Osteocyte (in vitro differentiated cells): ENCODE data around the gene MPHOSPH10. TPM values are rescaled to one million over a fixed set of nuclear protein-coding genes. Genes with fewer than 3 reads are reported as not detected.

Experiments used
- DNase-seq: peaks from one replicate; pipeline ENCODE4 v3.0.0; 2021; ENCODE audit warnings: mixed read lengths; ENCODE audit not compliant: unreplicated experiment; ENCODE audit errors: extremely low spot score
- H3K27ac Mint-ChIP-seq: one replicate; pipeline ENCODE4 v1.8.0; 2021; ENCODE audit warnings: mild to moderate bottlenecking, mixed read lengths; ENCODE audit not compliant: unreplicated experiment
- H3K27me3 Mint-ChIP-seq: one replicate; pipeline ENCODE4 v1.8.0; 2021; ENCODE audit warnings: mixed read lengths; ENCODE audit not compliant: unreplicated experiment
- H3K36me3 Mint-ChIP-seq: one replicate; pipeline ENCODE4 v1.8.0; 2021; ENCODE audit warnings: mixed read lengths; ENCODE audit not compliant: unreplicated experiment
- H3K4me1 Mint-ChIP-seq: one replicate; pipeline ENCODE4 v1.8.0; 2021; ENCODE audit warnings: mixed read lengths; ENCODE audit not compliant: unreplicated experiment
- H3K4me3 Mint-ChIP-seq: one replicate; pipeline ENCODE4 v1.8.0; 2021; ENCODE audit warnings: mild to moderate bottlenecking, moderate library complexity, mixed read lengths; ENCODE audit not compliant: unreplicated experiment
- H3K9me3 Mint-ChIP-seq: one replicate; pipeline ENCODE4 v1.8.0; 2021; ENCODE audit warnings: mixed read lengths; ENCODE audit not compliant: unreplicated experiment
- CTCF ChIP-seq: fragments of 200-600 bp; sonication (generic); IDR thresholded peaks from 2 replicates; pipeline ENCODE4 v1.5.0; 2021; ENCODE audit warnings: antibody characterized with exemption, mild to moderate bottlenecking, moderate library complexity
- total RNA-seq: library from RNA; stranded (reverse); gene quantifications from 2 replicates; pipeline ENCODE4 v1.2.1, GENCODE V29; 2021

MPHOSPH10 gene
- total RNA-seq, 1 donor from 2014 or later, result 38.6 TPM

DNA sequence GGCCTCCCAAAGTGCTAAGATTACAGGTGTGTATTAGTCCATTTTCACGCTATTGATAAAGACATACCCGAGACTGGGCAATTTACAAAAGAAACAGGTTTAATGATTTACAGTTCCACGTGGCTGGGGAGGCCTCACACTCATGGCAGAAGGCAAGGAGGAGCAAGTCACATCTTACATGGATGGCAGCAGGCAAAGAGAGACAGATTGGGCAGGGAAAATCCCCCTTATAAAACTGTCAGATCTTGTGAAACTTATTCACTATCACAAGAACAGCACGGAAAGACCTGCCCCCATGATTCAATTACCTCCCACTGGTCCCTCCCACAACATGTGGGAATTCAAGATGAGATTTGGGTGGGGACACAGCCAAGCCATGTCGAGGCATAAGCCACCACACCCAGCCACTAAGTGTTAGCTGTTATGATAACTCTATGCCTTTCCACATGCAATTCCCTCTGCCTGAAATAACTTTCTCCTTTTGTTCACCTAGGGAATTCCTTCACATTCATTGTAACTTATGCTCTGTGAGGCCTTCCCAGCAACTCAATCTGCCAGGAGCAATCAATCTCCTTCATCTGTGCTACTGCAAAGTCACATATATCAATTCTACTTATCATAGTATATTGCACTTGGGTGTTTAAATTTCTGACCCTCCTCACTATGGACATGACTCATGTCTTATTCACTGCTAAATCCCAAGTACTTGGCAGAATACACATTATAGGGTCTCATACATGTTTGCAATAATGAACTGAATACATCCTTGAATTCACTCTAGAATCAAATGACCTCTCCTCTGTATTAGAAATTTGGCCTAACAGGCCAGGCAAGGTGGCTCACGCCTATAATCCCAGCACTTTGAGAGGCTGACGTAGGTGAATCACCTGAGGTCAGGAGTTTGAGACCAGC, 7.8 kb upstream of the MPHOSPH10 start:
- Mint-ChIP-seq H3K27me3 (no peaks in the 10 kb centered on the region), H3K4me3 (no peak overlapping the region), H3K4me1 (peaks cover 9% of the 10 kb centered on the region), H3K27ac (no peak overlapping the region), H3K9me3 (no peaks in the 10 kb centered on the region), H3K36me3 (peaks cover 18% of the 10 kb centered on the region)
- TF ChIP-seq CTCF, result no peak
- DNase-seq, result no peak

- no peak for TF ChIP-seq CTCF
- peaks cover 20% of the 10 kb centered on the region for H3K4me1 Mint-ChIP-seq
- no peak overlapping the region for H3K4me3 Mint-ChIP-seq
- peaks cover 5% of the 10 kb centered on the region for H3K36me3 Mint-ChIP-seq
- H3K27ac Mint-ChIP-seq, result no peak overlapping the region
- no peak for DNase-seq
- H3K27me3 Mint-ChIP-seq, result no peaks in the 10 kb centered on the region
- H3K9me3 Mint-ChIP-seq, result no peaks in the 10 kb centered on the region
Measured at GRCh38 chr2:71125506-71126294, 4.7 kb upstream of the MPHOSPH10 start.

GRCh38 chr2:71126957-71127356, 3.5 kb upstream of the MPHOSPH10 start:
- H3K4me1 Mint-ChIP-seq, result peaks cover 20% of the 10 kb centered on the region
- no peaks in the 10 kb centered on the region for H3K27me3 Mint-ChIP-seq
- H3K36me3 Mint-ChIP-seq, result peaks cover 5% of the 10 kb centered on the region
- no peak for TF ChIP-seq CTCF
- no peak overlapping the region for H3K4me3 Mint-ChIP-seq
- H3K27ac Mint-ChIP-seq, result no peak overlapping the region
- H3K9me3 Mint-ChIP-seq, result no peaks in the 10 kb centered on the region
- DNase-seq, result no peak

- H3K36me3 Mint-ChIP-seq, result peaks cover 2% of the 10 kb centered on the region
- H3K27me3 Mint-ChIP-seq, result no peaks in the 10 kb centered on the region
- no peak for DNase-seq
- H3K27ac Mint-ChIP-seq, result no peak overlapping the region
- H3K4me1 Mint-ChIP-seq, result peaks cover 20% of the 10 kb centered on the region
- H3K9me3 Mint-ChIP-seq, result no peaks in the 10 kb centered on the region
- TF ChIP-seq CTCF, result no peak
- H3K4me3 Mint-ChIP-seq, result no peak overlapping the region
Measured at GRCh38 chr2:71129114-71129901, 1.1 kb upstream of the MPHOSPH10 start.
